Glomerular endothelial cell (primary cell): ENCODE data around the gene RASL10A. TPM values are rescaled to one million over a fixed set of nuclear protein-coding genes. Genes with fewer than 3 reads are reported as not detected.
"Not testable (repeated sequence)": the region's sequence is repeated elsewhere in the genome, so short reads cannot be mapped to it uniquely, and the experiment has no call there.

ENCODE experiments used
- DNase-seq: peaks from one replicate; pipeline ENCODE4 v3.0.0-alpha.2; 2011; ENCODE audit warnings: low read depth, low spot score; ENCODE audit errors: extremely low read depth
- total RNA-seq: library from RNA; depleted of rRNA; stranded (reverse); fragments of >200 nt; gene quantifications from 2 replicates; pipeline ENCODE4 v1.2.3, GENCODE V29; 2015

The RASL10A gene, protein sequence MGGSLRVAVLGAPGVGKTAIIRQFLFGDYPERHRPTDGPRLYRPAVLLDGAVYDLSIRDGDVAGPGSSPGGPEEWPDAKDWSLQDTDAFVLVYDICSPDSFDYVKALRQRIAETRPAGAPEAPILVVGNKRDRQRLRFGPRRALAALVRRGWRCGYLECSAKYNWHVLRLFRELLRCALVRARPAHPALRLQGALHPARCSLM
- 0.10 and 0.93 TPM in 2 replicates for total RNA-seq

DNA sequence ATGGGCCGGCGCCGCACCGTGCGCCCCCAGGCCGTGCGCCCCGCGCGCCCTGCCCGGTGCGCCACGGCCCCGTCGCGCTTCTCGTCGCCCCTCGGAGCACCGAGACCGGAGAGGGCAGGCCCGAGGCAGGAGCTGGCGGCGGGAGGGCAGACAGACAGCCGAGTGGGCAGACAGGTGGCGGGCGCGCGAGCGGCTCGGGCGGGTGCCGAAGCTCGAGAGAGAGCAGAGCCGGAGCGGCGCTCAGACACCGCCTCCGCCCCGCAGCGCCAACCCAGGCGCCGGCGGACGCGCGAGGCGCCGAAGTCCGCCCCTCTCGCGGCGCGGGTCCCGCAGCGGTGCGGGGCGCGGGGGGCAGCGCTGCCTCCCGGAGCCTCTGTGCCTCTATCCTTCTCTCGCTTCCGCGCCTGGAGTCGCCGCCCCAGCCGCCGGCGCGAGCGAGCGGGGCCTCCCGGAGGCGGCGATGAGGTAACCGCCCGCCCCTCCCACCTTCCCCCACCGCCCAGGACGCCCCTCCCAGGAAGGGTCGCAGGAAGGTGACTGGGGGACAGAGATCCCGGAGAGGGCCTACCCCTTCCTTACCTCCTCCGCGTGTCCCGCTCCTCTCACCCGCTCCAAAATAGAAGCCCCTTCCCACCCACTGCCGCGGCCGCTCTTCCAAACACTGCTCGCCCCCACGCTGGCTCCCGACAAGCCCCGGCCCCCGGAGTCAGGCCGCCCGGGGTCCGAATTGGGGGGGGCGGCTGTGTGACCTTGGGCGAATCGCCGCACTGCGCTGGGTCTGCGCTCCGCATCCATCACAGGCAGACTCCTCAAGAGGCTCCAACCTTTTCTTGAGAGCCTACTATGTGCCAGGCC is at the start of gene RASL10A:
Gene RASL10A, minus strand, starts transcription at position 412 of the 855 bp plus-strand sequence. CDS start 451 bp downstream, outside the sequence.
- DNase-seq: no peak

- DNase-seq: no peak
Measured at GRCh38 chr22:29359469-29359868, 44.0 kb upstream of the RASL10A start.

GRCh38 chr22:29357193-29357890 is 41.8 kb upstream of the RASL10A start:
- DNase-seq: not testable (repeated sequence)

DNA sequence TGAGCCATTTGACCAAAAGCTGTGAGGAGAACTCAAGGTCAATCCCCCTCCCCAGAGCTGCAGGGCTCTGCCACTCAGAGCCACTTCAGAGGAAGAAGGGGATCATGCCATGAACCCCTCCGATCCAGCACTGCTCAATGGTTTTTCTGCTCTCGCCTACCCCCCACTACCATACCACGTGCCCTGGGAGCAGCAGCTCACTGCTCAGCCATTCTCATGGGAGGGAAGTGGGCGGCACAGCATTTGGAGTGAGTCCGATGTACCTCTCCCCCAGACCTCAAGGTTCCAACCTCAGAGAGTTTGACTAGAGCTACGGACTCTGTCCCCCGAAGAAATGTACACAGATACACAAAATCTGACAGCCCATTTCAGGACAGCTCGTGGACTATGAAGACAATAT is 38.4 kb upstream of the RASL10A start:
- DNase-seq: no peak

GRCh38 chr22:29353286-29353685 is 37.8 kb upstream of the RASL10A start:
- no peak for DNase-seq

- DNase-seq: no peak
Measured at GRCh38 chr22:29352778-29353177, 37.3 kb upstream of the RASL10A start.

- no peak for DNase-seq
Measured at GRCh38 chr22:29351891-29352290, 36.4 kb upstream of the RASL10A start.

DNA sequence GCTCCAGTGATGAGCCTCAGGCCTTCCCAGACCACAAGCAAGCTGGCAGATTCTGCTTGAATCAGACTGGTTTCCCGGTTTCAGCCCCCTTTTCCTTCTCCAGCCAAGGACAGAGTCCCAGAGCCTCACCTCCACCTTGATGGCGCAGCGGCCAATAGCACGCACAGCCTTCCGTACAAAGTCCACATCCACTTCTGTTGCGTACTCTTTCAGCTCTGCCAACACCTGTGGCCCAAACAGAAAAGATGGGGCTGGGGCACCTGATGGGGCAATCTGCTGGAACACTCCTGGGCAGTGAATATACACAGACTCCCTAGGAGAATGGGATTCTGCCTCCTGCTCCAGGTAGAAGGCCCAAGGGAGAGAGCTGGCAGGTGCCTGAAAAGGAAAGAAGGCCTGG is 35.5 kb upstream of the RASL10A start:
- DNase-seq: no peak

DNA sequence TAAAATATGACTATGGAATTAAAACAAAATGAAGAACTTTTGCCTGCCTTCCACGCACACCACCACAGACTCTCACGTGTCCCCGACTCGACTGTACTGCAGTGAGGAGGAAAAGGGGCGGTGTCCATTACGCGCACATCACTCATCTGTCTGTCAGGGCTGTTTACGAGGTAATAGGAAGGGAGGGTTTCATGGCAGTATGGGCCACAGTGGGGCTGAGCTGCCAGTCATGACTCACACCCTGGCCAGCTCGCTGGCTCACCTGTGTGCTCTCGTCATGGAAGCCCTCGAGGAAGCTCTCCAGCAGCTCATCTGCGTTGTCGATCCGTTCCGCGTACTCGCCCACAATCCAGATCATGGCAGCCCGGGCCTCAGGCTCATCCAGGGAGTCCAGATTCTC is 33.5 kb upstream of the RASL10A start:
- DNase-seq: no peak

GRCh38 chr22:29348041-29348440 is 32.5 kb upstream of the RASL10A start:
- no peak for DNase-seq

DNA sequence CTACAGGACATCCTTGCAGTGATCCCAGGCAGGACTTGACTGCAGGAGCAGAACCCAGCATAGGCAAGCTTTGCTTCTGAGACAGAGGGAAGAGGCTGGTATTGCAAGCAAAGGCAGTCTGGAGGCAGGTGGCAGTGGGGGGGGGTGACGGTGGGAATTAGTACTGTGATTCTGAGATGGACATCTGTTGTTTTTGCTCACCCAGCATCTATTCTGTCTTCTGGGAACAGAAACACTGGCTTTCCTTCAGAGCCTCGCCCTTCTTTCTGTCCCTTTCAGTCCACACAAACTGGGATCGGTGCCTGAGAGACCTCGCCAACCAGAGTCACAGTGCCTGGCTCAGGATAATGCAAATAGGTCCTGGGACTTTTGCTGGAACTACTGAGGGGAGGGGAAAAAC is 31.2 kb upstream of the RASL10A start:
- no peak for DNase-seq

- DNase-seq: no peak
Measured at GRCh38 chr22:29345932-29346331, 30.4 kb upstream of the RASL10A start.

GRCh38 chr22:29344889-29345288 is 29.4 kb upstream of the RASL10A start:
- DNase-seq: not testable (repeated sequence)

DNA sequence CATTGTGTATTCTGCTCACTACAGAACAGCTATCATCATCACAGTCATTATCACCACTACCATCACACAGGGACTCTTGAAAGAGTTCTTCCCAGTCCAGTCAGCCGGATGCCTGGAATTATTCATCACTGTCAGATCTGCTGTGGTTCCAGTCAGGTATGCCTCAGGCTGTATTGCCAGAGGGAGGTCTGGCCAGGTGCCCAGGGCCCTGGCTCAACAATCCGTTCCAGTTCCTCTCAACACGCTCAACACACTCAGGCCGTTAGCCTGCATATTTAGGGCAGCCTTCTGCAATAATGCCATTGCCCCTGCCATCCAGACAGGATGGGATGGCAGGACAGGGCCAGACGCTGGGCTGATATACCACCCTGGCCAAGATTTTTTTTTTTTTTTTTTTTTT is 28.6 kb upstream of the RASL10A start:
- no peak for DNase-seq

DNA sequence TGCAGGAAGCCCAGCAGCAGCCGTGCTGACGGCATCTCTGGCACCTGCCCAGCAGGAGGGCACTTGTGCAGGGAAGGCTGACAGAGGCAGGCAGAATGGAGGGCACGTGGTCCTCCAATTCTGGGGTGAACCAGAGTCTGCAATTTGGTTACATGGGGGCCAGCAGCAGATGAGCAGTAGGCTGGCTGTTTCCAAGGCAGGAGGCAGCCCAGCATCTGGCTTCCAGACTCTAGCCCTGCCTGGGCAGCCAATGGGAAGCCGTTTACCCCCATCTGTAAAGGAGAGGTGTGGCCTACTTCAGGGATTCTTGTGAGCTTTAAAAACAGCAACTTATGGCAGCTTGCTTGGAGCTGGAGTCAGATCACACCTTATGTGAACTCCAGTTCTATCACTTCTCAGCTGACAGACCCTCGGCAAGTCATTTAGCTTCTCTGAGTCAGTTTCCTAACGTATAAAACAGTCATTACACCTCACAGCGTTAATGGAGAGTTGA is 27.9 kb upstream of the RASL10A start:
- no peak for DNase-seq

DNA sequence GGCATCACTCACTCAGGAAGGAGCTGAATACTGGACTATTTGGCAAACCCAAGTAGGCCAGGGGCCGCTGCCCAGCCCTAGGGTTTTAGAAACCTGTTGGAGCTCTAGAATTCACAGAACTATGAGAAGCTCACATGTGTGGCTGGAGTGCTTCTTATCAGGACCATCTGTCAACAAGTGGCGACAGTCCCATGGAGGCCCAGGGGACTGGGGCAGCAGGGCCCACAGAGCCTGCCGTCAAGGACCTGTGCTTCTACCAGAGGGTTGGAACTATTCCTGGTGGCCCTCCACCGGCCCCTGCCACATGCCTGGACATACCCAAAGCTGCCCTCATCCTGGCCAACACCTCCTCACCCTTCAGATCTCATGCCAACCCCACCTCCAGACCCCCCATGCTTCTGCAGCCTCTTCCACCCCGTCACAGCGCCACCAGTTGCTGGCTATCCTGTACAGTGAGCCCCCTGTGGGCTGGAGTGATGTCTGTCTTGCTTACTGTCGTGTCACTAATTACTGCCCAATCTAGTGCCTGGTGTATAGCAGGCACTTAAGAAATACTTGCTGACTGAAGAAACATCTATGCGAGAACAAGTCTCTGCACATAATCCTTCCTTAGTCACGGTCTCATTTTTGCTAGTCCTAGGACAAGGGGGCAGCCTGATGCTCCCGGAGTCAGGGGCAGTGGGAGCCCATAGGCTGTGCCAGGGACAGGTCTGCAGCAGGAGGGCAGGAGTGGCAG is 27.2 kb upstream of the RASL10A start:
- DNase-seq: no peak

DNA sequence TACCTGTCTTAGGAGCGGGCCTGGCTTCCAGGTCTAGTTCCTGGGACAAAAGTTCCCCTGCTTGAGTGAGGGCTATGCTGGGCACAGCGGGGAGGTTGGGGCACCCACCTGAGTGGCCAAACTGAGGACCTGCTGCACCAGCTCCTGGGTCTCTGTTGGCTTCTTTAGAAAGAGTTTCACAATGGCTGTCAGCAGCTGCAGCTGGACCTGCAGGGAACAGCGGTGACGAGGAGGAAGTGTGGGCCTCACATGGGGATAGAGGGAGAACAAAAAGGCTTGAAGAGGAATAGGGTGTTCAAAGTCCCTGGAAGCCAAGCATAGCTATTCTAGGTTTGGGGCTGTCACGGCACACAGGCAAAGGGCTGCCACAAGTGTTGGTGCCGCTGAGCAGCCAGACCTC is 26.7 kb upstream of the RASL10A start:
- DNase-seq: no peak

DNA sequence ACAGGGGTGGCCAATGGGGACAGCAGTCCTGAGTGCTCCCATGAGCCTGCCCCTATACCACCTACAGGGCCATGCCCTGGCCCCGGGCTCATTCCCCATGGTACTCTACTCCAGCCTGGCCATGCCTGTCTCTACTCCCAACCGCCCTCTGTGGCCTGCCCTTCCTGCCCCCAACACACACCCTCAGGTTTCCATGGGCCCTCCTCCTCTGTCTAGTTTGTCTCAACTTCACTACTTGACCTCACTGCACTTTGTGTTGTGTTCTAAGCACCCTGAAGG is 26.3 kb upstream of the RASL10A start:
- DNase-seq: no peak

DNA sequence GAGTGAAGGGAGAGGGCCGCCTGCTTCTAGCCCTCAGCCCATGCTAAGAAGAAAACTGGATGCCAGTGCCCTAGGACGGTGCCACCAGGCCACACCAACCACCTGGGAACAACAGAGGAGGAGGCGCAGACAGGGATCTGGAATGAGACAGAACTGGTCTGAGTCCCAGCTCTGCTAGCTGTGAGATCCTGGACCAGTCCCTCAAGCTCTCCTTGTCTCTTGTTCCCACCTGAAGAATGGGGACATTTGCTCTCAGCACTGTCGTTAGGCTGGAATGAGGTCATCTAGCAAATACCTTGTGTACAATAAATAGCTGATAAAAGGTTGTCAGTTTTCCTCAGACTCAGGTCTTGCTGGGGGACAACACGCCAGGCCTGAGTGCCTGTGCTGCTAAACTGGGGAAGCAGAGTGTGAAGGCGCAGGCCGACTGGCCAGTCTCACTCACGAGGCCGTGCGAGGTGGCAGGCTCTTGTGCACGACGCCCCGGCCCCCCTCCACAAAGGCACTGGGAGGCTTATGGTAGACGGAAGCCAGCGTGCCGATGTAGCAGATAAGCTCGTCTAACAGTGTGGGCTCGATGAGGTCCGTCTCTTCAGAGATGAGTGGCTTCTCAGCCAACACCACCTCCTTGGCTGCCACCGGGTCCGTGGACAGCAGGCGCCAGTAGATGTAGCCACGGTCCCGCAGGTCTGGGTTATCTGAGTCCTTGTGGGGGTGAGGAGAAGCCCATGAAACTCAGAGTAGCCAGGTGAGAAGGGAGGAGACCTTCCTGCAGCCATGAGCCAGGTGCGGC is 25.8 kb upstream of the RASL10A start:
- DNase-seq: no peak

- DNase-seq: no peak
Measured at GRCh38 chr22:29340566-29340965, 25.1 kb upstream of the RASL10A start.
